SK-N-SH (cell line): Measurements from ENCODE around the gene ABCC3. TPM values are rescaled to one million over a fixed set of nuclear protein-coding genes. Genes with fewer than 3 reads are reported as not detected.

Source experiments
- CTCF ChIA-PET: fragments of 300-600, 350-600 bp; formaldehyde crosslinking; extraction: SDS; loops from one replicate; lab custom pipeline; 2021; lab: Yijun Ruan, JAX
- POLR2A ChIA-PET: fragments of 350-600 bp; sonication (Branson Sonifier 250); formaldehyde crosslinking; extraction: SDS; loops from one replicate; lab custom pipeline; 2020; ENCODE audit warnings: antibody characterized with exemption, inconsistent platforms; lab: Yijun Ruan, JAX
- DNase-seq: peaks from one replicate; pipeline ENCODE4 v3.0.0; 2012
- H2AFZ ChIP-seq: fragments of 200-600 bp; sonication (generic); 2 replicates; pipeline ENCODE4 v1.8.1; 2016; ENCODE audit warnings: antibody characterized with exemption, mild to moderate bottlenecking, low read depth
- H3F3A ChIP-seq: fragments of 200-600 bp; sonication (generic); replicated peaks from 2 replicates; pipeline ENCODE3; 2016; ENCODE audit warnings: antibody characterized with exemption, mild to moderate bottlenecking; ENCODE audit not compliant: insufficient read depth
- H3K27ac ChIP-seq, 2 experiments: fragments of 200-500 bp in 1 of 2; fragments of 200-600 bp in 1 of 2; sonication (Bioruptor generic) in 1 of 2; sonication (generic), shearing (Covaris generic) in 1 of 2; 2 replicates each; pipeline versions ENCODE4 v1.5.1 to v1.6.1; 2014 to 2016; ENCODE audit warnings: low read depth in 2 of 2, inconsistent platforms in 1 of 2, low read length in 1 of 2, mild to moderate bottlenecking in 1 of 2, mixed read lengths in 1 of 2
- H3K27me3 ChIP-seq: fragments of 200-600 bp; sonication (generic), shearing (Covaris generic); 2 replicates; pipeline ENCODE4 v1.6.1; 2016; ENCODE audit warnings: mixed run types; ENCODE audit not compliant: insufficient read depth
- H3K36me3 ChIP-seq, 2 experiments: fragments of 200-500 bp in 1 of 2; fragments of 200-600 bp in 1 of 2; sonication (Bioruptor generic) in 1 of 2; sonication (generic) in 1 of 2; replicated peaks in 1 of 2; 2 replicates each; pipeline versions ENCODE3 to v1.5.1; 2014 to 2016; ENCODE audit warnings: low read length in 1 of 2, mild to moderate bottlenecking in 1 of 2; ENCODE audit not compliant: insufficient read depth in 2 of 2, control insufficient read depth in 1 of 2
- H3K4me1 ChIP-seq, 2 experiments: fragments of 200-500 bp in 1 of 2; fragments of 200-600 bp in 1 of 2; sonication (Bioruptor generic) in 1 of 2; sonication (generic), shearing (Covaris generic) in 1 of 2; 2 replicates each; pipeline versions ENCODE4 v1.5.1 to v1.6.1; 2014 to 2016; ENCODE audit warnings: low read depth in 1 of 2, low read length in 1 of 2, mixed run types in 1 of 2; ENCODE audit not compliant: insufficient read depth in 2 of 2, control insufficient read depth in 1 of 2
- H3K4me2 ChIP-seq: fragments of 200-600 bp; sonication (generic), shearing (Covaris generic); 2 replicates; pipeline ENCODE4 v1.6.1; 2017; ENCODE audit warnings: mixed run types
- H3K4me3 ChIP-seq, 2 experiments: fragments of 200-500 bp in 1 of 2; fragments of 200-600 bp in 1 of 2; sonication (Bioruptor generic) in 1 of 2; sonication (generic), shearing (Covaris generic) in 1 of 2; 2 replicates each; pipeline versions ENCODE4 v1.5.1 to v1.8.1; 2014 to 2016; ENCODE audit warnings: low read depth in 2 of 2, inconsistent platforms in 1 of 2, low read length in 1 of 2, mild to moderate bottlenecking in 1 of 2, mixed read lengths in 1 of 2, moderate library complexity in 1 of 2
- H3K79me2 ChIP-seq: fragments of 200-600 bp; sonication (generic); 2 replicates; pipeline ENCODE4 v1.8.1; 2017; ENCODE audit warnings: mild to moderate bottlenecking; ENCODE audit not compliant: insufficient read depth
- H3K9ac ChIP-seq: fragments of 200-600 bp; sonication (generic); 2 replicates; pipeline ENCODE4 v1.6.1; 2017; ENCODE audit warnings: mixed run types
- H3K9me2 ChIP-seq: fragments of 200-600 bp; sonication (generic); 2 replicates; pipeline ENCODE4 v1.6.1; 2017; ENCODE audit warnings: mixed run types
- H3K9me3 ChIP-seq: fragments of 200-600 bp; sonication (generic); 2 replicates; pipeline ENCODE4 v1.6.1; 2017; ENCODE audit warnings: mixed run types, mild to moderate bottlenecking, moderate library complexity
- H4K20me1 ChIP-seq: fragments of 200-600 bp; sonication (generic); 2 replicates; pipeline ENCODE4 v1.6.1; 2017; ENCODE audit warnings: mild to moderate bottlenecking, mixed run types; ENCODE audit not compliant: insufficient read depth
- EP300 ChIP-seq, 2 experiments: IDR thresholded peaks; 2 replicates each; pipeline versions ENCODE4 v1.4.0 to v1.6.1; 2012; ENCODE audit warnings: borderline replicate concordance in 1 of 2, low read depth in 1 of 2, low read length in 1 of 2
- EZH2phosphoT487 ChIP-seq: fragments of 200-600 bp; sonication (generic); IDR thresholded peaks from 2 replicates; pipeline ENCODE4 v1.6.1; 2017; ENCODE audit warnings: low read depth, mixed run types, mild to moderate bottlenecking, antibody characterized with exemption, moderate library complexity, borderline replicate concordance
- FOSL2 ChIP-seq: IDR thresholded peaks from 2 replicates; pipeline ENCODE4 v1.4.0; 2012; ENCODE audit warnings: low read depth, mild to moderate bottlenecking, moderate library complexity, borderline replicate concordance
- FOXJ3 ChIP-seq: sonication (generic); formaldehyde crosslinking; IDR thresholded peaks from 2 replicates; pipeline ENCODE4 v1.5.1; 2020; ENCODE audit warnings: mild to moderate bottlenecking, missing genetic modification reagents
- GATA2 ChIP-seq: sonication (generic); formaldehyde crosslinking; IDR thresholded peaks from 2 replicates; pipeline ENCODE4 v1.5.0; 2020; ENCODE audit warnings: mild to moderate bottlenecking, missing genetic modification reagents
- NRF1 ChIP-seq: IDR thresholded peaks from 2 replicates; pipeline ENCODE4 v1.6.1; 2012; ENCODE audit warnings: low read depth, mild to moderate bottlenecking, low read length
- RCOR1 ChIP-seq: fragments of 150-350 bp; IDR thresholded peaks from 2 replicates; pipeline ENCODE4 v1.6.1; 2017; ENCODE audit warnings: antibody characterized with exemption, low read length
- RFX5 ChIP-seq: IDR thresholded peaks from 2 replicates; pipeline ENCODE4 v1.6.1; 2012; ENCODE audit warnings: mild to moderate bottlenecking, improper control_type of control experiment, low read length
- RXRA ChIP-seq: IDR thresholded peaks from 2 replicates; pipeline ENCODE4 v1.4.0; 2012; ENCODE audit warnings: low read depth, mild to moderate bottlenecking, borderline replicate concordance
- SIN3A ChIP-seq: IDR thresholded peaks from 2 replicates; pipeline ENCODE4 v1.6.1; 2012; ENCODE audit warnings: low read depth, mild to moderate bottlenecking, low read length, moderate library complexity, borderline replicate concordance
- TAF1 ChIP-seq: IDR thresholded peaks from 2 replicates; pipeline ENCODE4 v1.6.1; 2012; ENCODE audit warnings: low read depth, mild to moderate bottlenecking, low read length, moderate library complexity, borderline replicate concordance
- TCF12 ChIP-seq: IDR thresholded peaks from 2 replicates; pipeline ENCODE4 v1.4.0; 2012
- TEAD4 ChIP-seq: IDR thresholded peaks from 2 replicates; pipeline ENCODE4 v1.4.0; 2012; ENCODE audit warnings: mild to moderate bottlenecking, borderline replicate concordance; ENCODE audit not compliant: insufficient read depth
- YY1 ChIP-seq: IDR thresholded peaks from 2 replicates; pipeline ENCODE4 v1.4.0; 2012; ENCODE audit warnings: low read depth, mild to moderate bottlenecking
- WGBS: methylation state at CpG from one replicate; pipeline ENCODE4 v1.1.6; 2017; ENCODE audit warnings: low lambda C conversion rate; 5-methylcytosine and 5-hydroxymethylcytosine counted together
- polyA plus RNA-seq, 3 experiments: library from polyadenylated mRNA; depleted of rRNA; stranded (reverse); fragments of >200 nt; gene quantifications; 2 replicates each; pipeline ENCODE4 v1.2.3, GENCODE V29; 2012
- TF ChIP-seq, protein P1 (sequence below): IDR thresholded peaks from 2 replicates; pipeline ENCODE4 v1.6.1; 2012; ENCODE audit warnings: mild to moderate bottlenecking, low read depth, low read length, moderate library complexity
- TF ChIP-seq, protein P2 (sequence below): IDR thresholded peaks from 2 replicates; pipeline ENCODE4; 2012

ABCC3 gene
- polyA plus RNA-seq, 1 of the 3 experiments (the other 2 are of a cell fraction): 185 TPM

- TF ChIP-seq TEAD4 (peak; percentile 82), TAF1 (peak; percentile 71), GATA2 (no peak), FOSL2 (peak; percentile 98), RFX5 (no peak)
- TF ChIP-seq, protein P1, sequence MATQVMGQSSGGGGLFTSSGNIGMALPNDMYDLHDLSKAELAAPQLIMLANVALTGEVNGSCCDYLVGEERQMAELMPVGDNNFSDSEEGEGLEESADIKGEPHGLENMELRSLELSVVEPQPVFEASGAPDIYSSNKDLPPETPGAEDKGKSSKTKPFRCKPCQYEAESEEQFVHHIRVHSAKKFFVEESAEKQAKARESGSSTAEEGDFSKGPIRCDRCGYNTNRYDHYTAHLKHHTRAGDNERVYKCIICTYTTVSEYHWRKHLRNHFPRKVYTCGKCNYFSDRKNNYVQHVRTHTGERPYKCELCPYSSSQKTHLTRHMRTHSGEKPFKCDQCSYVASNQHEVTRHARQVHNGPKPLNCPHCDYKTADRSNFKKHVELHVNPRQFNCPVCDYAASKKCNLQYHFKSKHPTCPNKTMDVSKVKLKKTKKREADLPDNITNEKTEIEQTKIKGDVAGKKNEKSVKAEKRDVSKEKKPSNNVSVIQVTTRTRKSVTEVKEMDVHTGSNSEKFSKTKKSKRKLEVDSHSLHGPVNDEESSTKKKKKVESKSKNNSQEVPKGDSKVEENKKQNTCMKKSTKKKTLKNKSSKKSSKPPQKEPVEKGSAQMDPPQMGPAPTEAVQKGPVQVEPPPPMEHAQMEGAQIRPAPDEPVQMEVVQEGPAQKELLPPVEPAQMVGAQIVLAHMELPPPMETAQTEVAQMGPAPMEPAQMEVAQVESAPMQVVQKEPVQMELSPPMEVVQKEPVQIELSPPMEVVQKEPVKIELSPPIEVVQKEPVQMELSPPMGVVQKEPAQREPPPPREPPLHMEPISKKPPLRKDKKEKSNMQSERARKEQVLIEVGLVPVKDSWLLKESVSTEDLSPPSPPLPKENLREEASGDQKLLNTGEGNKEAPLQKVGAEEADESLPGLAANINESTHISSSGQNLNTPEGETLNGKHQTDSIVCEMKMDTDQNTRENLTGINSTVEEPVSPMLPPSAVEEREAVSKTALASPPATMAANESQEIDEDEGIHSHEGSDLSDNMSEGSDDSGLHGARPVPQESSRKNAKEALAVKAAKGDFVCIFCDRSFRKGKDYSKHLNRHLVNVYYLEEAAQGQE: peak; percentile 80
Measured at GRCh38 chr17:50686494-50687199, 52.0 kb downstream of the ABCC3 start (continued).

DNA sequence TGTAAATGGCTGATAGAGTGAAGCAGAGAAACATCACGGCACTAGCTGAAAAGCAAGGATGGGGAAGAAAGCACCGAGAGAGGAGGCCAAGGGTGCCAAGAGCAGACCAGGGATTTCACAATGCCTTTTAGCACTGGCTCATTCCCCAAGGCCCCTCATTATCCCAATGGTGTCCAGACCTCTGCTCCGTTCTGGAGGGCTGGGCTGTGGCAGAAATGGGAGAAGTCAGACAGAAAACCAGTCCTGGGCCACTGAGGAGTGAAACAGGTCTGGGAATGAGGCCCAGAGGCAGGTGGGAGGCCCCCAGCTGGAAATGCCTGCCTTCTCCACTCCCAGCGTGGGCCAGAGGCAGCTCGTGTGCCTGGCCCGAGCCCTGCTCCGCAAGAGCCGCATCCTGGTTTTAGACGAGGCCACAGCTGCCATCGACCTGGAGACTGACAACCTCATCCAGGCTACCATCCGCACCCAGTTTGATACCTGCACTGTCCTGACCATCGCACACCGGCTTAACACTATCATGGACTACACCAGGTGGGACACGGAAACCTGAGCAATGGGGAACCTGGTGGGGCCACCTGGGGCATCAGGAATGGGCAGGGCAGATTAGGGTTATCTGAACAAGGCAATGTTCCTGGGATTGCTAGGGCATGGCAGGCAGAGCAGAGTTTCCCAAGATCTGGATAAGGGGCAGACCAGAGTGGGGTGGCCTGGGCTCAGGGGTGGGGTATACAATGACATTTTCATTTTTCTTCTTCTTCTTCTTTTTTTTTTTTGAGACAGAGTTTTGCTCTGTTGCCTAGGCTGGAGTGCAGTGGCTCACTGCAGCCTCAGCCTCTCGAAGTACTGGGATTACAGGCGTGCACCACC, 52.8 kb downstream of the ABCC3 start:
- H3K36me3 ChIP-seq: peaks cover 8 to 13% of the 10 kb centered on the region in 2 experiments

More for the DNA sequence above, 52.8 kb downstream of the ABCC3 start:
- no peaks in the 10 kb centered on the region for H3K9me3 ChIP-seq
- CTCF ChIA-PET: interaction anchor here (1.0 to 21.2 kb wide), 5 partner anchors 11 to 140 kb away, joined by 3 to 799 read pairs (median 108); partner anchors contain the start of genes ABCC3 and SPATA20
- no peaks in the 10 kb centered on the region for H4K20me1 ChIP-seq
- H3K27ac ChIP-seq: peak overlapping the region; percentile 77 to 85
- TF ChIP-seq TCF12: no peak
- TF ChIP-seq TEAD4: no peak
- no peak for TF ChIP-seq FOXJ3
- no peak for TF ChIP-seq EP300 (IDR thresholded peaks at IDR 0.05; ENCODE audit: borderline replicate concordance in 1 of 2, low read depth in 1 of 2, low read length in 1 of 2)
- TF ChIP-seq NRF1: no peak
- TF ChIP-seq SIN3A: no peak
- TF ChIP-seq YY1: no peak
- TF ChIP-seq EZH2phosphoT487: no peak
- TF ChIP-seq RXRA: no peak
- TF ChIP-seq, protein P2, sequence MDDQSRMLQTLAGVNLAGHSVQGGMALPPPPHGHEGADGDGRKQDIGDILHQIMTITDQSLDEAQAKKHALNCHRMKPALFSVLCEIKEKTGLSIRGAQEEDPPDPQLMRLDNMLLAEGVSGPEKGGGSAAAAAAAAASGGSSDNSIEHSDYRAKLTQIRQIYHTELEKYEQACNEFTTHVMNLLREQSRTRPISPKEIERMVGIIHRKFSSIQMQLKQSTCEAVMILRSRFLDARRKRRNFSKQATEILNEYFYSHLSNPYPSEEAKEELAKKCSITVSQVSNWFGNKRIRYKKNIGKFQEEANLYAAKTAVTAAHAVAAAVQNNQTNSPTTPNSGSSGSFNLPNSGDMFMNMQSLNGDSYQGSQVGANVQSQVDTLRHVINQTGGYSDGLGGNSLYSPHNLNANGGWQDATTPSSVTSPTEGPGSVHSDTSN: no peak
- TF ChIP-seq RFX5: no peak
- TF ChIP-seq RCOR1: no peak
- TF ChIP-seq, all 33 proteins: peak for 0
- Histone ChIP-seq H3K27me3 (no peaks in the 10 kb centered on the region), H3K4me2 (peak overlapping the region; percentile 28; the same call in 1 of the 2 replicates), H3K4me1 (peaks cover 31 to 47% of the 10 kb centered on the region in 2 experiments; a peak in 3 of 4 replicates), H3K9me2 (no peaks in the 10 kb centered on the region), H3K9ac (peak overlapping the region; percentile 16; the same call in 1 of the 2 replicates), H2AFZ (peak overlapping the region; percentile 48; the same call in 1 of the 2 replicates), H3F3A (peaks cover 31% of the 10 kb centered on the region), H3K4me3 (no peak overlapping the region), H3K79me2 (no peaks in the 10 kb centered on the region)
- DNase-seq: peak; percentile 51
- POLR2A ChIA-PET: no interaction called here
- 81% methylated on average over 16 of the region's 16 CpGs for WGBS
